NCI-H2107 (cell line): ENCODE data around the gene SPATA7.

Experiments used
- DNase-seq: peaks from one replicate; lab custom pipeline; 2025; lab: John Stamatoyannopoulos, UW

SPATA7 gene

DNA sequence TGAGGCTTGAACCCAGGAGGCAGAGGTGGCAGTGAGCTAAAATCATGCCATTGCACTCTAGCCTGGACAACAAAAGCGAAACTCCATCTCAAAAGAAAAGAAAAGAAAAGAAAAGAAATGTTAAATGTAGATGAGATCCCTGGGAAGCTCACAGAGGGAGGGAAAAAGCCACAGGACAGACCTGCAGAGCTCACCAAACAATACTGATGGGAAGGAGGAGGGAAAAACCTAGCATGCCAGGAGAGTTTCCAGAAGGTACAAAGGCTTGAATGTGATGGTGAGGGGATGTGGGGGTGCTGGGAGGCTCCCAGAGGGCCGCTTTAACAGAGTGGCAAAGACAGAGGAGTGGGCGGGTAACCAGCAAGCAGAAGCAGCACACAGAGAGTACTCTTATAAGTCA, 97.1 kb downstream of the SPATA7 start:
- no peak for DNase-seq
